HEK293T (cell line): Measurements from ENCODE around the gene TRPC4.

Experiments used
- CTCF ChIA-PET: fragments of 350-600 bp; formaldehyde crosslinking; extraction: SDS; loops from one replicate; lab custom pipeline; 2021; ENCODE audit warnings: antibody characterized with exemption, inconsistent platforms; lab: Yijun Ruan, JAX
- POLR2A ChIA-PET: fragments of 350-600 bp; formaldehyde crosslinking; extraction: SDS; loops from one replicate; lab custom pipeline; 2020; ENCODE audit warnings: antibody characterized with exemption, inconsistent platforms; lab: Yijun Ruan, JAX
- DNase-seq: peaks from one replicate; pipeline ENCODE4 v3.0.0; 2012; ENCODE audit warnings: mixed read lengths; ENCODE audit errors: extremely low spot score
- ARNT ChIP-seq: fragments of 450-650 bp; IDR thresholded peaks from 2 replicates; pipeline ENCODE4 v1.6.1; 2017; ENCODE audit warnings: mild to moderate bottlenecking
- BHLHE40 ChIP-seq: fragments of 450-650 bp; IDR thresholded peaks from 2 replicates; pipeline ENCODE4 v1.6.1; 2016; ENCODE audit warnings: mild to moderate bottlenecking, moderate library complexity, borderline replicate concordance
- CTBP1 ChIP-seq: fragments of 450-650 bp; IDR thresholded peaks from 2 replicates; pipeline ENCODE4 v1.6.1; 2016; ENCODE audit warnings: borderline replicate concordance
- ELF4 ChIP-seq: fragments of 450-650 bp; IDR thresholded peaks from 2 replicates; pipeline ENCODE4 v1.6.1; 2017; ENCODE audit warnings: antibody characterized with exemption
- FOXA1 ChIP-seq: fragments of 450-650 bp; IDR thresholded peaks from 2 replicates; pipeline ENCODE4 v1.6.1; 2016; ENCODE audit warnings: mild to moderate bottlenecking
- FOXK2 ChIP-seq: fragments of 450-650 bp; IDR thresholded peaks from 2 replicates; pipeline ENCODE4 v1.6.1; 2016; ENCODE audit warnings: mild to moderate bottlenecking
- FOXM1 ChIP-seq: fragments of 450-650 bp; IDR thresholded peaks from 2 replicates; pipeline ENCODE4 v1.6.1; 2017; ENCODE audit warnings: mild to moderate bottlenecking, borderline replicate concordance
- HDGF ChIP-seq: fragments of 450-650 bp; IDR thresholded peaks from 2 replicates; pipeline ENCODE4 v1.6.1; 2017; ENCODE audit warnings: antibody characterized with exemption, borderline replicate concordance
- L3MBTL2 ChIP-seq: fragments of 450-650 bp; conservative IDR thresholded peaks from 2 replicates; pipeline ENCODE4 v1.6.1; 2016; ENCODE audit warnings: mild to moderate bottlenecking
- LEF1 ChIP-seq: fragments of 450-650 bp; IDR thresholded peaks from 2 replicates; pipeline ENCODE4 v1.6.1; 2017; ENCODE audit warnings: mild to moderate bottlenecking, borderline replicate concordance
- NFRKB ChIP-seq: fragments of 450-650 bp; IDR thresholded peaks from 2 replicates; pipeline ENCODE4 v1.6.1; 2016; ENCODE audit warnings: mild to moderate bottlenecking, moderate library complexity
- PKNOX1 ChIP-seq: fragments of 450-650 bp; IDR thresholded peaks from 2 replicates; pipeline ENCODE4 v1.6.1; 2016
- SP1 ChIP-seq: fragments of 450-650 bp; IDR thresholded peaks from 2 replicates; pipeline ENCODE4 v1.6.1; 2017
- SUZ12 ChIP-seq: fragments of 450-650 bp; IDR thresholded peaks from 2 replicates; pipeline ENCODE4 v1.6.1; 2016; ENCODE audit warnings: mild to moderate bottlenecking
- TARDBP ChIP-seq: fragments of 450-650 bp; IDR thresholded peaks from 2 replicates; pipeline ENCODE4 v1.6.1; 2016
- ZNF384 ChIP-seq: fragments of 450-650 bp; IDR thresholded peaks from 2 replicates; pipeline ENCODE4 v1.6.1; 2016

The TRPC4 gene

GRCh38 chr13:37632294-37632693, 237.3 kb downstream of the TRPC4 start:
- TF ChIP-seq ELF4, result no peak
- peak; percentile 74 for TF ChIP-seq PKNOX1
- CTCF ChIA-PET, result no interaction called here
- no peak for DNase-seq
- POLR2A ChIA-PET, result no interaction called here

- TF ChIP-seq FOXA1 (no peak), SUZ12 (no peak), SP1 (no peak), FOXM1 (no peak), HDGF (no peak), BHLHE40 (no peak), PKNOX1 (no peak), ZNF384 (no peak), ELF4 (no peak), LEF1 (no peak), CTBP1 (no peak), L3MBTL2 (no peak), ARNT (no peak), FOXK2 (no peak), NFRKB (no peak), TARDBP (no peak)
- DNase-seq, result no peak
- POLR2A ChIA-PET, result no interaction called here
- CTCF ChIA-PET, result no interaction called here
These were observed 242.1 kb downstream of the TRPC4 start for GRCh38 chr13:37627428-37627827.

- POLR2A ChIA-PET, result no interaction called here
- DNase-seq, result no peak
- TF ChIP-seq FOXM1 (no peak), L3MBTL2 (no peak), FOXA1 (no peak), ELF4 (no peak), TARDBP (no peak), PKNOX1 (no peak), SP1 (no peak), CTBP1 (no peak), ZNF384 (no peak), NFRKB (no peak), LEF1 (no peak), FOXK2 (no peak), ARNT (no peak), BHLHE40 (no peak), HDGF (no peak), SUZ12 (no peak)
- CTCF ChIA-PET, result interaction anchor here (1.2 kb wide), 1 partner anchor 8 kb away, joined by 3 read pairs; no protein-coding TSS in a partner anchor
These were observed 247.7 kb downstream of the TRPC4 start for GRCh38 chr13:37621811-37622361.

- CTCF ChIA-PET, result no interaction called here
- POLR2A ChIA-PET, result no interaction called here
- no peak for DNase-seq
- TF ChIP-seq FOXK2 (no peak), NFRKB (no peak), BHLHE40 (no peak)
These were observed 251.0 kb downstream of the TRPC4 start for GRCh38 chr13:37618554-37618953.

- DNase-seq, result no peak
- POLR2A ChIA-PET, result no interaction called here
- CTCF ChIA-PET, result interaction anchor here (0.6 kb wide), 2 partner anchors 250 to 560 kb away, joined by 3 to 5 read pairs; no protein-coding TSS in a partner anchor
- no peak for TF ChIP-seq CTBP1
- no peak for TF ChIP-seq ZNF384
- TF ChIP-seq NFRKB, result no peak
- TF ChIP-seq ARNT, result no peak
- TF ChIP-seq PKNOX1, result no peak
- no peak for TF ChIP-seq FOXK2
- TF ChIP-seq SP1, result no peak
- TF ChIP-seq SUZ12, result no peak
- no peak for TF ChIP-seq FOXA1
- TF ChIP-seq ELF4, result no peak
- TF ChIP-seq BHLHE40, result no peak
- no peak for TF ChIP-seq HDGF
- TF ChIP-seq FOXM1, result no peak
These were observed 252.4 kb downstream of the TRPC4 start for GRCh38 chr13:37617173-37617572.

GRCh38 chr13:37616131-37616530, 253.4 kb downstream of the TRPC4 start:
- DNase-seq, result no peak
- TF ChIP-seq SP1, result no peak
- TF ChIP-seq ELF4, result no peak
- TF ChIP-seq BHLHE40, result no peak
- TF ChIP-seq TARDBP, result no peak
- no peak for TF ChIP-seq ARNT
- TF ChIP-seq NFRKB, result no peak
- POLR2A ChIA-PET, result no interaction called here
- CTCF ChIA-PET, result no interaction called here
